Endothelial cell of umbilical vein (primary cell): ENCODE results near the gene RND2.

Source experiments
- EZH2 ChIP-seq: IDR thresholded peaks from 2 replicates; pipeline ENCODE4 v1.6.1; 2012; ENCODE audit warnings: borderline replicate concordance, low read depth, mild to moderate bottlenecking, moderate library complexity, low read length, inconsistent platforms; ENCODE audit not compliant: severe bottlenecking
- GATA2 ChIP-seq: IDR thresholded peaks from 2 replicates; pipeline ENCODE4 v1.7.0; 2011; ENCODE audit warnings: low read depth, mild to moderate bottlenecking, moderate library complexity, mixed read lengths, low read length; ENCODE audit not compliant: insufficient read length, insufficient read depth
- MYC ChIP-seq: IDR thresholded peaks from one replicate; pipeline ENCODE4 v1.6.1; 2011; ENCODE audit warnings: mild to moderate bottlenecking, low read depth, low read length
- POLR2A ChIP-seq: IDR thresholded peaks from 2 replicates; pipeline ENCODE4 v1.6.1; 2012; ENCODE audit warnings: low read depth, mild to moderate bottlenecking, control low read depth, low read length
- POLR2AphosphoS5 ChIP-seq: IDR thresholded peaks from 2 replicates; pipeline ENCODE4 v1.6.1; 2012; ENCODE audit warnings: low read depth, mild to moderate bottlenecking, control low read depth, low read length, moderate library complexity; ENCODE audit not compliant: insufficient read depth
- TF ChIP-seq, protein P1 (sequence below), 2 donors: IDR thresholded peaks; 1 replicate in 1 of 2; 2 replicates in 1 of 2; pipeline ENCODE4 v1.5.1; 2011; ENCODE audit warnings: low read length in 2 of 2, mild to moderate bottlenecking in 2 of 2, moderate library complexity in 2 of 2, control low read depth in 1 of 2, inconsistent platforms in 1 of 2, low read depth in 1 of 2; ENCODE audit not compliant: insufficient read depth in 1 of 2; ENCODE audit errors: extremely low read depth in 1 of 2
- TF ChIP-seq, protein P2 (sequence below): IDR thresholded peaks from 2 replicates; pipeline ENCODE4 v1.6.1; 2011; ENCODE audit not compliant: insufficient read depth, insufficient read length

DNA sequence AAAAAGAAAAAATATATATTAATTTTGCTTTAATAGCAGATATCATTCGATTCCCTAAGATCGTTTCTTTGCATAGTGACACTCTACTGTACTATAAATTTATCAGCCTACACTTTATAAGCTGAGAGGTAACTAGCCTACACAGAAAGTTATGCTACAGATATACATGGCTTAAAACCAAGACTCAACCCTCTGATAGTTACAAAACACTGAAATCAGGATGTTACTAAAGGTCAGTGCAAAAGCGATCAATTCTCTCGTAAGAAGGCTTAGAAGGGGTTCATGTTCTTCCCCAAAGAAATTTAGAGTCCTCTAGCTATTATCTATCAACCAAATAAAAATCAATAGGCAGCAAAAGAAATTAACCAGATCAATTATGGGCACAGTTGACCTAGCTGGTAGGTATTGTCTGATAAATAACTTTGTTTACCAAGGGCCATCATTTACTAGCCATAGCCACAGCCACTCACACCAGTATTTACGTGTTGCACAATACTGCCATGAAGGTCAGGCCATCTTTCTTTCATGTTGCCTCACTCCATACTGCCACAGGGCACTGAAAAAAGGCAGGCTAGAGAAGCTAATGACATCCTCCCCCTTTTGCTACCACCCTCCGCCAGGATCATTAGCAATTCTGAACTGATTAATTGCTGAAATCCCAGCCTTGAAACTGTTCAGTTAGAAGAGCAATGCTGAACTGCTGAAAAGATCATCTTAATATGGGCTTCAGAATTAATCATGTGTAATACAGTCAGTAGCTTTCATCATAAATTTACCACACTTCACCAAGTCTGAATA lies 43.7 kb downstream of the RND2 start:
- TF ChIP-seq, protein P1, sequence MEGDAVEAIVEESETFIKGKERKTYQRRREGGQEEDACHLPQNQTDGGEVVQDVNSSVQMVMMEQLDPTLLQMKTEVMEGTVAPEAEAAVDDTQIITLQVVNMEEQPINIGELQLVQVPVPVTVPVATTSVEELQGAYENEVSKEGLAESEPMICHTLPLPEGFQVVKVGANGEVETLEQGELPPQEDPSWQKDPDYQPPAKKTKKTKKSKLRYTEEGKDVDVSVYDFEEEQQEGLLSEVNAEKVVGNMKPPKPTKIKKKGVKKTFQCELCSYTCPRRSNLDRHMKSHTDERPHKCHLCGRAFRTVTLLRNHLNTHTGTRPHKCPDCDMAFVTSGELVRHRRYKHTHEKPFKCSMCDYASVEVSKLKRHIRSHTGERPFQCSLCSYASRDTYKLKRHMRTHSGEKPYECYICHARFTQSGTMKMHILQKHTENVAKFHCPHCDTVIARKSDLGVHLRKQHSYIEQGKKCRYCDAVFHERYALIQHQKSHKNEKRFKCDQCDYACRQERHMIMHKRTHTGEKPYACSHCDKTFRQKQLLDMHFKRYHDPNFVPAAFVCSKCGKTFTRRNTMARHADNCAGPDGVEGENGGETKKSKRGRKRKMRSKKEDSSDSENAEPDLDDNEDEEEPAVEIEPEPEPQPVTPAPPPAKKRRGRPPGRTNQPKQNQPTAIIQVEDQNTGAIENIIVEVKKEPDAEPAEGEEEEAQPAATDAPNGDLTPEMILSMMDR (IDR thresholded peaks at IDR 0.05; ENCODE audit: extremely low read depth in 1 of 2, insufficient read depth in 1 of 2, low read depth in 1 of 2, low read length in 2 of 2), result no peak
- no peak for TF ChIP-seq POLR2A
- TF ChIP-seq, protein P2, sequence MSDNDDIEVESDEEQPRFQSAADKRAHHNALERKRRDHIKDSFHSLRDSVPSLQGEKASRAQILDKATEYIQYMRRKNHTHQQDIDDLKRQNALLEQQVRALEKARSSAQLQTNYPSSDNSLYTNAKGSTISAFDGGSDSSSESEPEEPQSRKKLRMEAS, result no peak
- TF ChIP-seq GATA2, result no peak
- TF ChIP-seq EZH2, result no peak
- no peak for TF ChIP-seq POLR2AphosphoS5
- TF ChIP-seq MYC, result no peak
